GM10847 (cell line): ENCODE data around the gene IDUA.

Experiments used
- POLR2A ChIP-seq: IDR thresholded peaks from 2 replicates; pipeline ENCODE4 v1.6.1; 2011; ENCODE audit not compliant: insufficient read length; ENCODE audit errors: extremely low read depth

Gene IDUA

DNA sequence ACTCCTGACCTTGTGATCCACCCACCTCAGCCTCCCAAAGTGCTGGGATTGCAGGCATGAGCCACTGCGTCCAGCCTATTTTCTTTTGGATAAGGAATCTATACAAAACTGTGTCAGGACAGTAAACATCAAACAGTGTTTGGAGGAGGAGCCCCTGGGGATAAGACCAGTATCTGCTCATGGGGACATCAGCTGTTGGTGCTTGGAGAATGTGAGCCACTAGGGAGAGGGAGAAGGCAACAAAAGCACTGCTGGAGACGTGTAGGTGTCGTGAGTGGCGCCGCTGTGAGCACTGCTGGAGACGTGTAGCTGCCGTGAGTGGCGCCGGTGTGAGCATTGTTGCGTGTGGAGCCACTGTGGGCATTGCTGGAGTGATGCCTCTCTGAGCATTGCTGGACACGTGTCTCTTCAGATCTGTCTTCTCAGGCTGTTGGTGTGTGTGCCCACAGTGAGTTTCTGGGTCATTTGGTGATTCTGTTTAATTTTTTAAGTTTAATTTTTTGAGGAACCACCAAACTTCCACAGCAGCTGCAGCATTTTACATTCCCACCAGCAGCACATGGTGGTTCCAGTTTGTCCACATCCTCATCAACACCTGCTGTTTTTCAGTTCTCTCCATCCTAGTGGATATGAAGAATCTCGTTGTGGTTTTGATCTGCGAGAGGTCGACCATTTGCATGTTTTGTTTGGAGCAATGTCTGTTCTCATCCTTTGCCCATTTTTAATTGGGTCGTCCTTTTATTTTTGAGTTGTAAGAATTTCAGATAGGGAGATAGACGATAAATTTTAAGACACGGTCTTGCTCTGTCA, 32.4 kb upstream of the IDUA start:
- no peak for TF ChIP-seq POLR2A

DNA sequence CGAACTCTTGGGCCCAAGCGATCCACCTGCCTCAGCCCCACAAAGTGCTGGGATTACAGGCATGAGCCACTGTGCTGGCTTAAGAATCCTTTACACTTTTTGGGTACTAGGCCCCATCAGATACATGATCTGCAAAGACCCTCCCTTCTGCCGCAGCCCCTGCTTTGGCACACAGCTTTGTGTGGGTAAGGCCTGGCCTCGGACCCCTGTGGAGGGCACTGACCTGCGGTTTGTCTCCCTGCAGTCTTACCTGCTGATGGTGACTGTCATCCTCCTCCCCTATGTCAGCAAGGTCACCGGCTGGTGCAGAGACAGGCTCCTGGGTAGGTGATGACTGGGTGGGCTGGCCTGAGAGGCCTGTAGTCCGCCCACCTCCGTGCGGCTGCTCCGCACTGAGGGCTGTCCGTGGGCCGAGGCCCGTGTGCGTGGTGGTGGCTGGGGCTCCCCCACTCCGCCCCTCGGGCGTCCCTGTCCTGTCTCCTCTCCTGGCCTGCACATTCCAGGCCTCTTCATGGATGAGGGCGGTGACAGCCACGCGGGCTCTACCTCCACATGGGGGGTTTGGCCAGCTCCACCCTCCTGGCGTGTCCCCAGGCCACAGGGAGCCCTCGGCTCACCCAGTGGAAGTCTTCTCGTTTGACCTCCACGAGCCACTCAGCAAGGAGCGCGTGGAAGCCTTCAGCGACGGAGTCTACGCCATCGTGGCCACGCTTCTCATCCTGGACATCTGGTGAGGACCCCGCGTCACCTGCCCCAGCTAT, 31.5 kb upstream of the IDUA start:
- no peak for TF ChIP-seq POLR2A

DNA sequence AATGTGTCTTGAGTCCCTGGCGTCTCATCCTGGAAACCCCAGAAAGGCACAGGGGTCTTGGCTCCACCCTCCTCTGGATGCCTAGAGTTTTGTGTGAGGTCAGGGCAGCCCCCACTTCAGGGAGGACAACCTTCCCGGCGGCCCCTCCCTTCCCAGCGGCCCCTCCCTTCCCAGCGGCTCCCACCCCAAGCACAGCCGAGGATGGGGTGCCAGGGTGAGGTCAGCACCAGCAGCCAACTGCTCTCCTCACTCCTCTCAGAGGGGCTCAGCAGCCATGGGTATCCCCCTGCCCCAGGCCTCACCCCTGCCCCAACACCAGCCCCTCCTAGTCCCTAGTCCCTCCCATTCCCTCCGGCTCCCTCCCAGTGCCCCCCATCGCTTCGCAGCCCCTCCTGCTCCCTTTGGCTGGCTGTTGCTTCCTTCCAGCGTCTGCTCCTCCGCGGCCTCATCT, 30.9 kb upstream of the IDUA start:
- TF ChIP-seq POLR2A = no peak

DNA sequence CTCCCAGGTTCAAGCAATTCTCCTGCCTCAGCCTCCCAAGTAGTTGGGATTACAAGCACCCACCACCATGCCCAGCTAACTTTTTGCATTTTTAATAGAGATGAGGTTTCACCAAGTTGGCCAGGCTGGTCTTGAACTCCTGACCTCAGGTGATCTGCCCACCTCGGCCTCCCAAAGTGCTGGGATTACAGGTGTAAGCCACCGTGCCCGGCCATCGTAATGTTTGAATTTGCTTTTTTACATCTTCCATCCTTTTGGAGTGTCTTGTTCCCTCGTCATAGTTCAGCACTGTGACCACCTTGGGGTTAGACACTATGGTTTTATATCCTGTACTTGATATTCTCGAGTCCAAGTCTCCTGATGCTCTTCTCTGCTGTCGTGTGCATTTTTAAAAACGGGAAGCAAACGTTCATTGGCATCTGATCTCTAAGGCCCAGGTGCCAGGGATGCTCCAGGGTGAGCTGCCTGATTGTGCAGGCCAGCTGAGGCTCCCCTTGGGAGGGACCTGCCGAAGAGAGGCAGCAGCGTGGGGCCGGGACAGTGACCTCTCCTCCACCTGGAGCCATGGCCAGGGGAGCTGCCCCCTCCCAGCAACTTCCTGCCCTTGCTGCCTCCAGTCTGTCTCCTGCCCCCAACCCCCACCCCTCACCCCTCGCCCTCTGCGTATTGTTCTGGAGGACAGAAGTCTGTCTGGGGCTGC, 30.2 kb upstream of the IDUA start:
- TF ChIP-seq POLR2A = no peak

DNA sequence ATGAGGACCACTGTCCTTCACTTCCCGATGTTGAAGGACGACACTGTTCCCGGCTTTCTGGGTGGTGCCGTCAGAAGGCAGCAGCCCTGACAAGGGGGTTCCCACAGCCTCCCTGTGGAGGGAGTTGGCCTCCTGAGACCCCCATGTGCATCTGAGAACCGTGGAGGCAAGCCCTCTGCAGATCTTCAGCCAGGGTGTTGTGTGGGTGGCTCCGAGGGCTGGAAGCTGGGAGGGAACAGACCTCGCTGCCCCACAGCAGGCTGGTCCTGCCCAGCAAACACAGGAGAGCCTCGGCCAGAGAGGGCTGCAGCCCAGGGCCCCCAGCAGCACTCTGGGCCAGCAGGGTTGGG, 29.6 kb upstream of the IDUA start:
- TF ChIP-seq POLR2A = no peak

DNA sequence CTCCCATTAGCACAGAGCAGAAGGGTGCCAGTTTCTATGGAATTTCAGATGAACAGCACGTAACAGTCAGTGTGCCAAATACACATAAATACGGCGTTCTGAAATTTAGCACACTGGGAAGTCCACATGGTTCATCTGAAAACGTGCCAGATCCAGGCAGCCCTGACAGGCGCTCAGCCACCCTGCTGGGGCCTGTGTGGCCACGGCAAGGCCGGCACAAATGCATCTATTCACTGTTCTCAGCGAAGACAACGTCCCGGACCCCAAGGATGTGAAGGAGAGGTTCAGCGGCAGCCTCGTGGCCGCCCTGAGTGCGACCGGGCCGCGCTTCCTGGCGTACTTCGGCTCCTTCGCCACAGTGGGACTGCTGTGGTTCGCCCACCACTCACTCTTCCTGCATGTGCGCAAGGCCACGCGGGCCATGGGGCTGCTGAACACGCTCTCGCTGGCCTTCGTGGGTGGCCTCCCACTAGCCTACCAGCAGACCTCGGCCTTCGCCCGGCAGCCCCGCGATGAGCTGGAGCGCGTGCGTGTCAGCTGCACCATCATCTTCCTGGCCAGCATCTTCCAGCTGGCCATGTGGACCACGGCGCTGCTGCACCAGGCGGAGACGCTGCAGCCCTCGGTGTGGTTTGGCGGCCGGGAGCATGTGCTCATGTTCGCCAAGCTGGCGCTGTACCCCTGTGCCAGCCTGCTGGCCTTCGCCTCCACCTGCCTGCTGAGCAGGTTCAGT, 29.1 kb upstream of the IDUA start:
- TF ChIP-seq POLR2A = no peak

DNA sequence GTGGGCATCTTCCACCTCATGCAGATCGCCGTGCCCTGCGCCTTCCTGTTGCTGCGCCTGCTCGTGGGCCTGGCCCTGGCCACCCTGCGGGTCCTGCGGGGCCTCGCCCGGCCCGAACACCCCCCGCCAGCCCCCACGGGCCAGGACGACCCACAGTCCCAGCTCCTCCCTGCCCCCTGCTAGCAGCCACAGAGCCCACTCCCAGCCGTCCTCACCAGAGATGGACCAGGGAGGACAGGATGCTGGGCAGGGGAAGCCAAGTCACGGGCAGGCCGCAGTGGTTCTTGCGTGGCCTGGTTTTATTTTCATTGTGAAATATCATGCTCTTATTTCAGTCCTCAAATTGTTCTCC, 28.6 kb upstream of the IDUA start:
- no peak for TF ChIP-seq POLR2A

DNA sequence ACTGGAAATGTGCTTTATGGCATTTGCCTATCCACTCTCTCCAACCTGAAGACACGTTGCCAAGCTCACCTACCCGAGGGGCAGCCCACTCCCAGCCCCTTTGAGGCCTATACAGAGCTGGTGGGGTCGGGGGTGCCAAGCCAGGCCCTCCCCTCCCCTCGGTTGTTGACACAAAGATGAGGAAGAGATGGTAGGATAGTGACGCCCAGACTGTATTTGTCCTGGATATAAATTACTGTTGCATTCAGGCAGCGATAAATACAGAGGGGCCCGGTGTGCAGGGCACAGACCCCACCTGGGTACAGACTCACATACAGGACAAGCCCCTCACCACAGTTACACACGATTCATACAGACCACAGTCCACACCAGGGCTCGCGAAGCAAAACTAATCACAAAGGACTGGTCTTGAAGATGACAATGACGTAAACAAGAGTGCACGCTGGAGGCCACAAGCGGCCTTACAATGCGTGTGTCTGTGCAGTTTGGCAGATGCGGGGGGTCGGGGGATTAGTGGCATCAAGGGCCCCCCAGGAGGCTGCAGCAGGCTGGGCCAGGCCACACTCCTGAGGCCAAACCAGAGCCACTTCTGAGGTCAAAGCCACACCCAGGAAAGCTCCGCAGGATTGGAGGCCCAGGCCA, 28.0 kb upstream of the IDUA start:
- TF ChIP-seq POLR2A = no peak

DNA sequence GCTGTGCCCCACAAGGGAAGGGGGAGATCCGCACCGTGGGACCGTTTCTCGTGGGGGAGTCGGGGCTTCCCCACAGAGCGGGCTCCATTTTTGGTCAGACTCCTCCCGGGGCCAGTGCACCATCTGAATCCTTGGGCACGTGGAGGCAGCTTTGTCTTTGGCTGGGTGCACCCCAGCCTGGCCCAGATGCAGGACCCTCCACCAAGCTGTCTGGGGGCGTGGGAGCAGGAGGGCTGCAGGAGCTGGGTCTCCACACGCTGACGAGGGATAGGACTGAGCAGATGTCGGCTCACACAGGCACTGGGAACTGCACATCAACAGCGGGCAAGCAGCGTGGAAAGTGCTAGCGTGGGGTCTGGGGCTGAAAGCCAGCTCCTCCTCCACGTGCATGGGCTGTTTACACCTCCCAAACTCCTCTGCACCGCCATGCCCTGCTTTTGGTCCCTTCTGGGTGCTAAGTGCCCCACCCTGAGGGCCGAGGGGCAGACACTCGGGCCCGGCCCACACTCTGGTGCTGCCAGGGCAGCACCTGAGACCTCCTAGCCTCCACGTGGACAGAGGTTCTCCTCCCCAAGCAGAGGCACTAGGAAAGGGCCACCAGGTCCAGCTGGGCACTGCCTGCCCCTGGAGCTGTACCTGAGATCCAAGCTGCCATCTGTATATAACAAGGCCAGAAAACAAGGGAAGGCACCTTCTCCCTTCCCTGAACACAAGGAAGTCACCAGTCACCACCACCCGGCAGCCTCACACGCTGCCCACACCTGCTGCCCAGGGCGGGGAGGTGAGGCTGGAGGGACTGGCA, 27.3 kb upstream of the IDUA start:
- TF ChIP-seq POLR2A = no peak

DNA sequence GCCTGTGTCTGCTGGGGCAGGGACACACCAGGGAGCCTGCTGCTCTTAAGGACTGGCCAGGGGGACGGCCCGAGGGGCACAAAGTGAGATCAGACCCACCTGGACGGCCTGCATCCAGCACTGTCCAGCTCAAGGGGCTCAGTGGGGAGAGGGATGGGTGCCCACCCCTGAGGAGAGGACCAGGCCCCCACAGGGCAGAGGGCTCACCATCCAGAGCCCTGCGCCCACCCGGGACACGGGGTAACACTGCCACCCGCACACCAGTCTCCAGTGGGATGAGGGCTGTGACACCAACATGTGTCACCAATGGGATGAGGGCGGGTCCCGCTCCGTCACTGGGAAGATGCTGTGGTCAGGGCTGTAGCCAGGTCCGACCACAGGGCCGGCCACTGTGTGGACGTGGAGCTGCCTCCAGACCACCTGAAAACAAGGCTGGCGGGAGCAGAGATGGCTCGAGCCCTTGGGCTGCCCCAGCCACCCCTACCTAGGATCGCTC, 26.7 kb upstream of the IDUA start:
- TF ChIP-seq POLR2A = no peak

DNA sequence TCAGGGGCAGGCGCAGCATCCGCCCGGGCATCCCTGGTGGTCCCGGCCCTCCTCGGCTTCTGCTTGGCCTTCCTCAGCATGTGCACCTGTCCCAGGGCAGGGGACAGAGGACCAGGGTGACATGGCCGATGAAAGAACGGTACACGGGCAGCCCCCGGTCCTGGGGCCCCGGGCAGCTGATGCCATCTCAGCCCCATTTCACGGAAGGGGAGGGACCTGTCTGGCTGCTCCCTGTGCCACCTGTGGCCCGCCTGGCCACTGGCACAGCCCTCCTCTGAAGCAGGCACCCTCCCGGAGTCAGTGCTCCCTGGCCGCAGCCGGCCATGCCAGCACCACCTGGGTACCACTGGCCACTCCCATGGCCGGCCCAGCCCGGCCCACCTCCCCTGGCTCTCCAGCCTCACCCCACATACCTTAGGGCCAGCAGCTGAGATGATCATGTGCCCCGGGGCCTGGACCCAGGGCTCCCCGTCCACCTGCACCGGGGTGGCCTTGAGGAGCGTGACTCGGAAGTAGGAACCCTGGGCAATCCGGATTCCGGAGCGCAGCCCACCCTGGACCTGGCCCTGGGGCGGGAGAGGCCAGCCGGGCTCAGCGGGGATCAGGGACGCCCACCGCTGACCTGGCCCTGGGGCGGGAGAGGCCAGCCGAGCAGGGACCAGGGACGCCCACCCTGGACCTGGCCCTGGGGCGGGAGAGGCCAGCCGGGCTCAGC, 26.1 kb upstream of the IDUA start:
- no peak for TF ChIP-seq POLR2A

DNA sequence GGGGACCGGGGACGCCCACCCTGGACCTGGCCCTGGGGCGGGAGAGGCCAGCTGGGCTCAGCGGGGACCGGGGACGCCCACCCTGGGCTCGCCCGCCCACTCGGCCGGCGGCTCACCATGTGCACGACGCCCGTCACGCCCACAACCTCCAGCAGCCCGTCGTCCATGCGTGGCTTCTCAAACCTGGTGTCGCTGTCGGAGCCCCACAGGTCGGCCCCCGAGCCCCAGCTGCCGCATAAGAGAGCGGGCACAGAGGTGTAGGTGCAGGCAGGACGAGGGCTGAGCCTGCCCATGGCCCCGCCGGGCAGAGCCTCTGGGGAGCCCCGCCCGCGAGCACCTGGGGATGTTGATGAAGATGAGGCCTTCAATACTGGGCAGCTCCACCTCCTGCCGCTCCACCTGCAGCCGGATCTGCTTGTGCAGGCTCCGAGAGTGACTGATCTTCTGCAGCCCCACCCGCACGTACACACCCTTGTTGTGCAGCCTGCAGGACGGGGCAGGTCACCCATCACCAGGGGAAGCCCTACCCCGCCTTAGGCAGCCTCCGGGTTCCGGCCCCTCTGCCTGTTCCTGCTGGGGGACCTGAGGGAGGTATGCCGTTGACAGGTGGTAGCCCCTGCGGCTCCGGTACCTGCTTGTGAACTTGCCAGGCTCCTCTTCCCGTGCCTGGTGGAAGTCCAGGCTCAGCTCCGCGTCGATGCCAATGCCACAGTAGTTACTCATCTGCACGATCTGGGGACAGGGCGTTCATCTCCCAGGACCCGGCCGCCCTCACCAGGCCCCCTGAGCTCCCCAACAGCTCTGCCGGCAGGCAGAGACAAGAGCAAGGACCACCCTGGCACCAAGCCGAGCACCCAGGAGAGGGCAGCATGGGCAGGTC, 25.3 kb upstream of the IDUA start:
- no peak for TF ChIP-seq POLR2A
